ENCODE data around the gene DNASE2B. TPM values are rescaled to one million over a fixed set of nuclear protein-coding genes. Genes with fewer than 3 reads are reported as not detected.
A peak's percentile ranks its signal among the peaks of the same experiment; 100 is the strongest.

The DNASE2B gene, protein sequence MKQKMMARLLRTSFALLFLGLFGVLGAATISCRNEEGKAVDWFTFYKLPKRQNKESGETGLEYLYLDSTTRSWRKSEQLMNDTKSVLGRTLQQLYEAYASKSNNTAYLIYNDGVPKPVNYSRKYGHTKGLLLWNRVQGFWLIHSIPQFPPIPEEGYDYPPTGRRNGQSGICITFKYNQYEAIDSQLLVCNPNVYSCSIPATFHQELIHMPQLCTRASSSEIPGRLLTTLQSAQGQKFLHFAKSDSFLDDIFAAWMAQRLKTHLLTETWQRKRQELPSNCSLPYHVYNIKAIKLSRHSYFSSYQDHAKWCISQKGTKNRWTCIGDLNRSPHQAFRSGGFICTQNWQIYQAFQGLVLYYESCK
- not detected for total RNA-seq

DNA sequence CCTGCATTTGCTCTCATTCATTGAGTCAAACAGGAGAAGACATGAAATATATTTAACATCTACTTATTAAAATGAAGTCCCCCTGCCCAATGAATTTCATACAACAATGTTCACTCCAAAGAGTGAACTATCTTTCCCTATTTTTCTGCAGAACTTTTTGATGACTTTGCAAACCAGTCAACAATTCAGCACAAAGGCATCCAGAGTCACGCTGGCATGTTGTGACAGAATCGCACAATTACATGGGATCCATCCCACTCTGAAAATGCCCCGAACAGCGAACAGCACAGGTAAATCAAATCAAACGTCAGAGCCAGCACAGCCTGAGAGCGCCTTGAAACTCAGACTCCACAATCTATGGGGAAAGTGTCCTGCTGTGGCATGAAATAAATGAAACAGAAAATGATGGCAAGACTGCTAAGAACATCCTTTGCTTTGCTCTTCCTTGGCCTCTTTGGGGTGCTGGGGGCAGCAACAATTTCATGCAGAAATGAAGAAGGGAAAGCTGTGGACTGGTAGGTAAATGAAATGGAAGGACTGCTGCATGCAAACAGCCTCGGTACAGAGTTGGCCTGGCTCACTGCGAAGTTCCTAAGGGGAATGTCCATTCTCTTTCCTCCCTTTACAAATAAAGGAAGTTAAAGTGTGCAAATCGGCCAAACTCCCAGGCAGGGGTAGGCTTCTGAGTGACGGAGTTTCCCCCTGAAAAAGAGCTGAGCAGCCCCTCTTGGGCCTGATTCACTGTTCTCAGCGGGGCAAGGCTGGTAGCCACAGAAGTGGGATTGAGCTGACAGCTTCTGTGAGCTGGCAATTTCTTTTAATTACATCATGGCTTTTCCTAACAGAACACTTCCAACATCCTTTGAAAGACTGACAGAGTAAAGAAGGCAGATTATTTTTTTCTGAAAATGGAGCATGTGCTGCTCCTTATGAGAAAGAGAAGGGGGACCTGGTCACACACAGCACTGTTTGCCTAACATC lies at the start of gene DNASE2B:
TSS of gene DNASE2B (plus strand) at position 310 of the 981 bp plus-strand sequence. CDS start at position 391, 81 bp downstream.
- no peak for ATAC-seq (replicated peaks in 1 of 2)
- no peaks in the 10 kb centered on the region for H3K36me3 Mint-ChIP-seq (ENCODE audit: insufficient read depth in 2 of 2)
- H3K4me3 Mint-ChIP-seq, result no peak within 1 kb of the TSS
- DNase-seq, result no peak
- peaks cover 7% of the 10 kb centered on the region for H3K27me3 Mint-ChIP-seq (ENCODE audit: low read depth)
- H3K27ac Mint-ChIP-seq, result no peak within 1 kb of the TSS
- no peaks in the 10 kb centered on the region for H3K9me3 Mint-ChIP-seq
- no peaks in the 10 kb centered on the region for H3K4me1 Mint-ChIP-seq (ENCODE audit: low read depth)

DNA sequence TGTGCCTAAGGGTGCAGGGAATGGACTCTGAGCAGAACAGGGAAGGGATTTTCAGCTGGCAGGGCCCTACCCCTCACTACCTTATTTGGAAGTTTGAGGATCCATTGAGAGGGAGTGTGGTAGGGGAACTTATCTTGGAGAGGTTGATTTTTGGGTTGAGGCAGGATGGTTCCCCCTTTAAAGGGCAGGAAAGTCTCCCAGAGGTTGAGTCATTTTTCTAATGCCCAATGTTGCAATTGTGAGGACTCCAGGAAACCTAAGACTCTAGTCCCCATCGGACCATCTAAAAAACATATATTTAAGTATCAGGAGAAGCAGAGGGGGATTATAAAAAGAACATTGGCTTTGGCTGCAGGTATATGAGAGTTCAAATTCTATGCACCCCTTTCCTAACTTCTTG lies 49.5 kb upstream of the DNASE2B start:
- H3K27ac Mint-ChIP-seq, result no peak overlapping the region
- H3K4me3 Mint-ChIP-seq, result no peak overlapping the region
- H3K9me3 Mint-ChIP-seq, result no peaks in the 10 kb centered on the region
- ATAC-seq (replicated peaks in 1 of 2) (no peak), DNase-seq (no peak)
- no peaks in the 10 kb centered on the region for H3K36me3 Mint-ChIP-seq (ENCODE audit: insufficient read depth in 2 of 2)
- peaks cover 5% of the 10 kb centered on the region for H3K27me3 Mint-ChIP-seq (ENCODE audit: low read depth)
- H3K4me1 Mint-ChIP-seq (ENCODE audit: low read depth), result peaks cover 4% of the 10 kb centered on the region

DNA sequence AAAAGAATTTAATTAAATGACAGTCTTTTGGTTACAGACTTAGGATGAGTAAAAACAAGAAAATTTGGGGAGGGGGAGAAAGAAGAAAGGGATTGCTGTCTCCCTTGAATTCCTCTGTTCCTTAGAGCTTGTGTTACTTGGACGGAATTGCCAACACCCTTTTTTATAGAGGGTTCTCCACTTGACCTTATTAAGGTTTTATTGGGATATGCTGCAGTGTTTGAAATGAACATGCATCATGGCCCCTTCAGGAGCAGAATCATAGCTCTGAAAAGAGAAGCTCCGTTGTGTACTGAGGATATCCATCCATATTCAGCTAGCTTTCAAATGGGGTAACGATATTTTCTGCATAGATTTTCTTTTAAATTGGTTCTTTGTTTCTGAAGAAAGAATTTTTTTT lies 48.2 kb upstream of the DNASE2B start:
- Mint-ChIP-seq H3K9me3 (no peaks in the 10 kb centered on the region), H3K4me3 (no peak overlapping the region), H3K27ac (no peak overlapping the region), H3K27me3 (ENCODE audit: low read depth) (peaks cover 5% of the 10 kb centered on the region), H3K36me3 (ENCODE audit: insufficient read depth in 2 of 2) (no peaks in the 10 kb centered on the region), H3K4me1 (ENCODE audit: low read depth) (peaks cover 4% of the 10 kb centered on the region)
- DNase-seq, result no peak
- no peak for ATAC-seq (replicated peaks in 1 of 2)

DNA sequence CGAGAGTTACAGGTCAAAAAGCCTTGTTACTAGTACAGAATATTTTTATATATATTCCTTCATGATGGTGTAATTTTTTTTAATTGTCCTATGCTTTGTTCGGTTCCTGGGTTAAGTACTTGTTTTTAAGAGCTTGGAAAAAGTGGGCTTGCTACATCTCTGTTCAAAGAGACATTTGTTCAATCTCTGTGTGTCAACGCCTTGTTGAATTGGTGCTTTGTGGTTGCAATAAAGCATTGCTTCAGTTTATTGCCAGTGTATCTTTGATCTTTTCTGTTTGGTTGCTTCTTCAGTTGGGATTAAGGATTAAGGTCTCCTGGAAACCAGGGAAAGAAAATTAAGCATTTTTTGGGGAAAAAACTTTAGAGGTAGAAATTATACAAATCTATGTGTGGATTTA lies 47.7 kb upstream of the DNASE2B start:
- ATAC-seq (replicated peaks in 1 of 2) (no peak), DNase-seq (no peak)
- H3K27ac Mint-ChIP-seq, result no peak overlapping the region
- no peaks in the 10 kb centered on the region for H3K36me3 Mint-ChIP-seq (ENCODE audit: insufficient read depth in 2 of 2)
- peaks cover 4% of the 10 kb centered on the region for H3K4me1 Mint-ChIP-seq (ENCODE audit: low read depth)
- no peak overlapping the region for H3K4me3 Mint-ChIP-seq
- H3K9me3 Mint-ChIP-seq, result no peaks in the 10 kb centered on the region
- peaks cover 5% of the 10 kb centered on the region for H3K27me3 Mint-ChIP-seq (ENCODE audit: low read depth)

DNA sequence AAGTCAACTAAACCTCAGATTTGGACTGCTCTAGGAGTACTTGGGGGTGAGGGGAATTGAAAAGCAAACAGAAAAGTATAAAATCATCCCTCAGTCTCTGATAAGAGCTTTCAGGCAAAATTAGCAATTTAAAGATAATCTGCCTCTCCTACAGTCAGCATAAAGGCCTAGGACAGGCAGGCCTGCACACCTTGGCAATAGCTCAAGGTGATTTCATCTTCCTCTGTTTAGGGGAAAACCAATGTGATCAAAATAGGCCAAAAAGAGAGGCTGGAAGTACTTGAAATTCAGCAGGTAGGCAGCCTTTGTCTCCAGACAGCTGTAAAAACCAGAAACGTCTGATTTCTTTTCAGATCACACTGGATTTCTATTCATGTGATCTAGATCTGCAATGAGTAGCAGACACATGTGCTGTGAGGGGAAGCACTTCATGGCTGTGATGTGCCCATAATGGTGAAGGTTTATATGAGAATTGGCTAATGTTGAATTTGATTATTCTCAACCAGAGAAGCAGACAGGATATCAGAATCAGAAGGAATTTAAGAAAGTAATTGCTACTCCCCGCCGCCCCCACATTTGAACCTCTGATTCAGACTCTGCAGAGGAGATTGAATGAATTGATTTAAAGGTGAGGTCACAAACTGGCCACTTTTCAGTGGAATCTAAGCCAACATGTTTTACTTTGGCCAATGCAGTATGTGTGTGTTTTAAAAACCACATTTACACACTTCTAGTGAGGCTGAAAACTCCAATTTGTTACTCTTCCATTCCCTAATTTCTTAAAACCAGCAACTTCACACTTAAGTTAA lies 45.8 kb upstream of the DNASE2B start:
- Mint-ChIP-seq H3K4me1 (ENCODE audit: low read depth) (peaks cover 4% of the 10 kb centered on the region), H3K36me3 (ENCODE audit: insufficient read depth in 2 of 2) (no peaks in the 10 kb centered on the region), H3K4me3 (no peak overlapping the region), H3K27me3 (ENCODE audit: low read depth) (peaks cover 5% of the 10 kb centered on the region), H3K9me3 (no peaks in the 10 kb centered on the region), H3K27ac (no peak overlapping the region)
- DNase-seq (no peak), ATAC-seq (replicated peaks in 1 of 2) (no peak)

DNA sequence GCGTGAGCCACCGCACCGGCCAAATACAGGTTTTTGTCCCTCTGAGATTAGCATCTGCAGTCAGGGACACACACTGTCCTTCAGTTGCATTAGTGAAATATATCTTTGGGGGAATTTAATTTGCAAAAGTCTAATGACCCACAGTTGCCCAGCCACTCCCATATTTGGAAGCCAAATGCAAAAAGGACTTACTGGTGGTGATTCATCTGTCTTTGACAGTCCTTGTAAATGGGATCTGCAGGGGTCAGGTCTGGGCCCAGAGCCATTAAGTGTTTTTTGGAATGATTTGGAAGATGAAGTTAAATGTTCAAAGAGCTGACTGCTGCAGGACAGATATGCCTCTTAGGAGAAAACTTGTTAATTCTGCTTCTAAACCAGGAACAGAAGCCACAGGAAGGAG lies 44.6 kb upstream of the DNASE2B start:
- H3K9me3 Mint-ChIP-seq, result peaks cover 0 to 3% of the 10 kb centered on the region in 2 donors
- no peaks in the 10 kb centered on the region for H3K36me3 Mint-ChIP-seq (ENCODE audit: insufficient read depth in 2 of 2)
- H3K4me1 Mint-ChIP-seq (ENCODE audit: low read depth), result peaks cover 4% of the 10 kb centered on the region
- ATAC-seq (replicated peaks in 1 of 2), result no peak
- no peak overlapping the region for H3K4me3 Mint-ChIP-seq
- H3K27ac Mint-ChIP-seq, result no peak overlapping the region
- no peak for DNase-seq
- peaks cover 5% of the 10 kb centered on the region for H3K27me3 Mint-ChIP-seq (ENCODE audit: low read depth)

DNA sequence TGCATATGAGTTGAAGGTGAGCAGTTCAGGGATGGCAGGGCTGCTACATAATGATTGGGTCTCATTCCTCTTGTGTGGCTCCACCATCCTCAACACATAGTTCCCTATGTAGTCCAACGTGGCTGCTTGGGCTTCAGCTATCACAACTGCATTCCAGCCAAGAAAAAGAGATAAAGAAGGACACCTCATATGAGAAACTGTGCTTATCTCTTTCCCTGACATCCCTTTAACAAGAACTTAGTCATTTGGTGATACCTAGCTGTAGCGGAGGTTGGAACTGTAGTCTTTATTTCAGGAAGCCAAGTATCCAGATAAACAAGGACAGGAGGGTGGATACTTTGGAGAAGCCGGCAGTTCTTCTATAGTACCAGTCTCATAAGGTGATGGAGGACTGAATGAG lies 42.7 kb upstream of the DNASE2B start:
- H3K36me3 Mint-ChIP-seq (ENCODE audit: insufficient read depth in 2 of 2), result no peaks in the 10 kb centered on the region
- peaks cover 4% of the 10 kb centered on the region for H3K4me1 Mint-ChIP-seq (ENCODE audit: low read depth)
- DNase-seq (no peak), ATAC-seq (replicated peaks in 1 of 2) (no peak)
- H3K4me3 Mint-ChIP-seq, result no peak overlapping the region
- H3K9me3 Mint-ChIP-seq, result peaks cover 0 to 3% of the 10 kb centered on the region in 2 donors
- H3K27ac Mint-ChIP-seq, result no peak overlapping the region
- H3K27me3 Mint-ChIP-seq (ENCODE audit: low read depth), result peaks cover 5% of the 10 kb centered on the region

DNA sequence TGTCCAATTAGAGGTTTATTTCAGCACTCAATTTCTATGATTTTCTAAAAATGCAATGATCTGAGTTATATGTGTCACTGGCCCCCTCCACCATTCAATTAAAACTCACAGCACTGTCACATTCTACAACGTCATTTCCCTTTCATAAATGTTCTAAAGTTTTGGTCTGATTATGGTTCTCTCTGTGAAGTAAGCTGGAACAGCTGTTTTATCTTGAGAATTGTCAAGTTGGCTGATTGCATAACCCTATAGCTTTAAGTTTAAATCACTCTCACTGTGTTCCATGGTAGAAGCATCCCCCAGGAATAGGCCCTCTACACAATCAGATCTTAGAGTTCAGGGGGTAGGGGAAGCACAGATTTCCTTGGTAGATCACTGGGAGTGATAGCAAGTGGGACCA lies 41.4 kb upstream of the DNASE2B start:
- Mint-ChIP-seq H3K27me3 (ENCODE audit: low read depth) (no peaks in the 10 kb centered on the region), H3K27ac (no peak overlapping the region), H3K36me3 (ENCODE audit: insufficient read depth in 2 of 2) (no peaks in the 10 kb centered on the region), H3K4me1 (ENCODE audit: low read depth) (no peaks in the 10 kb centered on the region), H3K9me3 (peaks cover 0 to 3% of the 10 kb centered on the region in 2 donors), H3K4me3 (no peak overlapping the region)
- ATAC-seq (replicated peaks in 1 of 2), result no peak
- no peak for DNase-seq

DNA sequence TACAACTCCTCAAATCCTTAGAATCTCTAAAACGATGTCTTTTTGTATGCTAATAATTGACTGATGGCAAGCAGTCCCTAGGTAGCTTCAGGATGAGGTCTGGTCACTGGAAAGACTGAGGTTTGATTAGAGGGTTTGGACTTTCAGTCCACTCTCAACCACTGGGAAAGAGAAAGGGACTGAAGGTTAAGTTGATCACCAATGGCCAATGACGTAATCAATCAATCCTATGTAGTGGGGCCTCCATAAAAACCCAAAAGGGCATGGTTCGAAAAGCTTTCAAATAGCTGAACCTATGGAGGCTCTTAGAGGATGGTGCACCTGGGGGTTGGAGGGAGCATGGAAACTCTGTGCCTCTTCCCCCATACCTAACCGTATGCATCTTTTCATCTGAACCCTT lies 39.6 kb upstream of the DNASE2B start:
- H3K36me3 Mint-ChIP-seq (ENCODE audit: insufficient read depth in 2 of 2), result no peaks in the 10 kb centered on the region

DNA sequence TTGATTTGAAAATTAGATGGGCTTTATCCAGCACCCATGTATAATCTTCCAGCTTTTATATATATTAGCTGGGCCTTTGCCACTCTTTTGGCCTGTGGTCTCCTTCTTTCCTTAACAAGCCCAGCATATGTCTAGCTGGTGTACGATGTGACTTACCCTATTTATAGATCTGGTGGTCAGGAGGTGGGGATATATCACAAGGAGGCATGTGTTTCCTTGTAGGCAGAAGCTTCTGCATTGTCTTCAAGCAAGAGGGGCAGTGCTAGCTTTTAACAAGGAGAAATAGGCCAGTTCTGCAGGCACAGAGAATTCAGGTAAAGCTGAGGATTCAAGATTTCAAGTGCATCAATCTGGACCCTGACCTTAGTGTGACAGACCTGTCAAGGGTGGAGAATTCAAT lies 38.0 kb upstream of the DNASE2B start:
- Mint-ChIP-seq H3K9me3 (peaks cover 0 to 3% of the 10 kb centered on the region in 2 donors), H3K27me3 (ENCODE audit: low read depth) (no peaks in the 10 kb centered on the region), H3K4me1 (ENCODE audit: low read depth) (peaks cover 6% of the 10 kb centered on the region), H3K27ac (no peak overlapping the region), H3K4me3 (no peak overlapping the region), H3K36me3 (ENCODE audit: insufficient read depth in 2 of 2) (no peaks in the 10 kb centered on the region)
- ATAC-seq (replicated peaks in 1 of 2) (no peak), DNase-seq (no peak)

More for the DNA sequence above, 39.6 kb upstream of the DNASE2B start:
- no peak overlapping the region for H3K4me3 Mint-ChIP-seq
- no peak for ATAC-seq (replicated peaks in 1 of 2)
- no peak for DNase-seq
- peaks cover 0 to 3% of the 10 kb centered on the region in 2 donors for H3K9me3 Mint-ChIP-seq
- peaks cover 6% of the 10 kb centered on the region for H3K4me1 Mint-ChIP-seq (ENCODE audit: low read depth)
- H3K27me3 Mint-ChIP-seq (ENCODE audit: low read depth), result no peaks in the 10 kb centered on the region
- no peak overlapping the region for H3K27ac Mint-ChIP-seq

DNA sequence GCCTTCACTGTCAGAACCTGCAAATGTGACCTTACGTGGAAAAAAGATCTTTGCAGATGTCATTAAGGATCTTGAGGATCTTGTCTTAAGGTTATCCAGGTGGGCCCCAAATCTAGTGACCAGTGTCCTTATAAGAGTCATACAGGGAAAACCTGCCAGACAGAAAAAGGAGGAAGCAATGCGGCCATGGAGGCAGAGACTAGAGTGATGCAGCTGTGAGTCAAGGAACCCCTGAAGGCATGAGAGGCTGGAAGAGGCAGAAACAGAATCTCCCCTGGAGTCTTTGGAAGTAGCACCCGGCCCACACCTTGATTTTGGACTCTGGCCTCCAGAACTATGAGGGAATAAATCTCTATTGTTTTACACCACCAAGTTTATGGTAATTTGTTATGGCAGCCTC lies 36.5 kb upstream of the DNASE2B start:
- no peaks in the 10 kb centered on the region for H3K27me3 Mint-ChIP-seq (ENCODE audit: low read depth)
- peaks cover 14% of the 10 kb centered on the region for H3K4me1 Mint-ChIP-seq (ENCODE audit: low read depth)
- H3K9me3 Mint-ChIP-seq, result peaks cover 0 to 3% of the 10 kb centered on the region in 2 donors
- no peak overlapping the region for H3K27ac Mint-ChIP-seq
- H3K36me3 Mint-ChIP-seq (ENCODE audit: insufficient read depth in 2 of 2), result no peaks in the 10 kb centered on the region
- DNase-seq (no peak), ATAC-seq (replicated peaks in 1 of 2) (no peak)
- H3K4me3 Mint-ChIP-seq, result no peak overlapping the region

DNA sequence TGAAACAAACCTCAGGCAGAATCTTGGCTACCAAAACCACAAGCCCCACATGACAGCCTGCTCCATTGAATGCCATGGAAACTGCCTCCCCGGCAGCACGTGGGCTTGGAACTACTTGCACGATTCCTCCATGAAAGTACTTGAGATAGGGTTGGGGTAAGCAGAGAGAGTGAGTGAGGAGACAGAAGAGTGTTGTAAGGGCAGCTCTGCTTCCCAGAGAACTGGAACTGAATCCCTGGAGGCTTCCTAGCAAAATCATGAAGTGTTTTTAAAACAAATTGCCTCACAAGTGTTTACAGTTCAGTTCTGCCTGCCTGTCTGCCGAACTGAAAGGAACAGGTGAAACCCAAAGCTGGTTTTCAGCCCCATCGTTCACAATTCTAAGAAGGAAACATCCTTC lies 35.3 kb upstream of the DNASE2B start:
- H3K27ac Mint-ChIP-seq, result peak overlapping the region; percentile 69
- H3K27me3 Mint-ChIP-seq (ENCODE audit: low read depth), result no peaks in the 10 kb centered on the region
- no peaks in the 10 kb centered on the region for H3K36me3 Mint-ChIP-seq (ENCODE audit: insufficient read depth in 2 of 2)
- peaks cover 14% of the 10 kb centered on the region for H3K4me1 Mint-ChIP-seq (ENCODE audit: low read depth)
- DNase-seq (no peak), ATAC-seq (replicated peaks in 1 of 2) (no peak)
- peaks cover 0 to 2% of the 10 kb centered on the region in 2 donors for H3K9me3 Mint-ChIP-seq
- peak overlapping the region; percentile 13 to 34 for H3K4me3 Mint-ChIP-seq

Measured in activated T-cell treated with anti-CD3 and anti-CD28 coated beads, Interleukin-2, amount 50 U/mL, for 72 hours (primary cell).